GM18526 (cell line): ENCODE measurements around the gene HELB.

Source experiments
- POLR2A ChIP-seq: IDR thresholded peaks from 3 replicates; pipeline ENCODE4 v1.6.1; 2011; ENCODE audit not compliant: insufficient read length; ENCODE audit errors: extremely low read depth

Gene HELB

DNA sequence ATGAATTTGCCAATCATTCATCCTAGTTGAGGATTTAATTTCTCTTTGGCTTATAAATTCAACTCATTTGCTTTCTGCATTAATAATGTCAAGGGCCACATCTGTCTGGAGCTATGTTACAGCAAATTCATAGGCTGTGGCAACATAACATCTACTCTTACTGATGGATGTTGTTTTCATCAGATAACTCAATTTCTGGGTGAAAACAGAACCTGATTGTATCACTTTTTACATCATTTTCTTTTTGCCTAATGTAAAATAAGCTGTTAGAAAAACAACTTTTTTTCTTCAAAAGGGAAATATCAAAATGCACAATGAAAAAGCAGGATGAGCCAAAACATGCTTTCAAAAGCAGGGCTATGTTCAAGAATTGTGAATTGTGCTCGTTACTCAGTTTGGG lies 73.3 kb downstream of the HELB start:
- no peak for TF ChIP-seq POLR2A

DNA sequence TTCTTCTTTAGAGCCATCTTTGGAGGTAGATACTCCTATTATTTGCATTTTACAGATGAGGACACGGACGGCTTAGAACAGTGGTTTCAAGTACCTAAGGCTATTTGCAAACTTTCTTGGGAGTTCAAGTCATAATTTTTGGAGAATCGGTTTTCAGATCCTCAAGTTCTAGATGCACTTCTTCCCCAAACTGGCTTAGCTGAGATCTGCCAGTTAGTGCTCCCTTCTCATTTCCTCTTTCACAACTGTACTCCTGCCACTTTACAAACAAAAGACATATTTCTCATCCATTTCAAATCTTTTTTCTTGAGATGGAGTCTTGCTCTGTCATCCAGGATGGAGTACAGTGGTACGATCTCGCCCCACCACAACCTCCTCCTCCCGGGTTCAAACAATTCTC lies 77.3 kb downstream of the HELB start:
- no peak for TF ChIP-seq POLR2A

DNA sequence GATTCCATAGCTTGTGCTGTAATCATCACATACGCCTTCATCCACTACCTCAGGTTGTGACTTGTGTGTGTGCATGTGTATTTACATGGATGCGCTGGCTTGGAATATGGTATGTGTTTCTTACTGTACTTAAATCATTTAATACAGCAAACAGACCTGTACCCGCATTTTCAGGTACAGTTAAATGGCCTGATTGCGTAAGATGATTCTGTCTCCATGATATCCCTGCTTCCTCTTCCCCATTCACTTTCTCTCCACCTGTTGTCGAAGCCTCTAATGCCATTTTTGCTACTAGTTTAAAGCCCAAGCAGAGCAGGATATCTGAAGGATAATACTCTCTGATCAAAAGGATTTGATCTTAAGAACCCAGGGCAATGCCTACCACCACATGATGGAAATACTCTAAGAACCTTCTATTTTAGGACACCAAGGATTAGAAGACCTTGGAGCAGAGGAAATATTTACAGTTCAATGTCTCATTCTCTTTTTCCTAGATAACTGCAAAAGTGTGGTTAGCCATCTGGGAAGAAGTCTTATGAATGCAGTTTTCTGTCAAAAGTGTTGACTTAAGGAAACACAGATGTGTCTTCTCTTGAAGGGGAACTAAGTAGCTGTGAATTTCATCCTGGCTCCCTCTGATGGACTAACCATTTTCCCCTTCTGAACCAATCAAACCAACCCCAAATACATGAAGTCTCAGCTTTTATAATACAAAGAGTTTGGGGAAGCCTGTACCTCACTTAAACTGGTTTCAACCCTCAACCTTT lies 78.7 kb downstream of the HELB start:
- TF ChIP-seq POLR2A = no peak

DNA sequence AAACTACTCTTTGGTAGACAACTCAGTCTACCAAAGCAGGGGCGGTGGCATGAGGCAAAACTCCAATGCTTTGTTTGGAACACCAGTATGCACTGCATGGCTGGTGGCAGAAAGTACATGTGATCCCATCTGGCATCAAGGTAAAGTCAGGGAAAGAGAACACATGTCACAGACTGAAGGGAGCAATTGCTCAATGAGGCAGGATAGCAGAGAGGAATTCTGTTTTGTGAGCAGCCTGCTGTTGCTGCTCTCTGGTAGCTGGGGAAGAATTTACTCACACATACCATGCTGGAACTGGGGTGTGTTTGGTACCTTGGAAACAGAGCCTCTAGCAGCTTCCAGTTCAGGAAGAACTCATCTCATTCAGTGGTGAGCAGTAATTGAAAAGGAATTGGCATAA lies 84.8 kb downstream of the HELB start:
- TF ChIP-seq POLR2A = no peak
